ENCODE measurements around the gene TRPT1.

Gene TRPT1

DNA sequence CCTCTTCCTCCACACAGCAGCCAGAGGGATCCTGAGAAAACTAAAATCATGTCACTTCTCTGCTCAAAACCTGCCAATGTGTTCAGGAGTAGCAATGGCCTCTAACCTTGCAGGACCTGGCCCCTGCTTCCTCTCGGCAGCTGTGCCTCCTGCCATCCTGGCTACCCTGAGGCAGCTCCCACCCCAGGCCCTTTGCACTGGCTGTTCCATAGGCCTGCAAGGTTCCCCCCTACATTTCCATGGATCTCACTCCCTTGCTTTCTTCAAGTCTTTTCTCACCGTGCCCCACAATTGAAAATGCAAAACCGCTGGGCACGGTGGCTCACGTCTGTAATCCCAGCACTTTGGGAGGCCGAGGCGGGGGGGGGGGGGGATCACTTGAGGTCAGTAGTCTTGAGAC lies 42.1 kb downstream of the TRPT1 start:
- DNase-seq (ENCODE audit: low read depth in 2 of 2) = no peak
- TF ChIP-seq, protein P1, sequence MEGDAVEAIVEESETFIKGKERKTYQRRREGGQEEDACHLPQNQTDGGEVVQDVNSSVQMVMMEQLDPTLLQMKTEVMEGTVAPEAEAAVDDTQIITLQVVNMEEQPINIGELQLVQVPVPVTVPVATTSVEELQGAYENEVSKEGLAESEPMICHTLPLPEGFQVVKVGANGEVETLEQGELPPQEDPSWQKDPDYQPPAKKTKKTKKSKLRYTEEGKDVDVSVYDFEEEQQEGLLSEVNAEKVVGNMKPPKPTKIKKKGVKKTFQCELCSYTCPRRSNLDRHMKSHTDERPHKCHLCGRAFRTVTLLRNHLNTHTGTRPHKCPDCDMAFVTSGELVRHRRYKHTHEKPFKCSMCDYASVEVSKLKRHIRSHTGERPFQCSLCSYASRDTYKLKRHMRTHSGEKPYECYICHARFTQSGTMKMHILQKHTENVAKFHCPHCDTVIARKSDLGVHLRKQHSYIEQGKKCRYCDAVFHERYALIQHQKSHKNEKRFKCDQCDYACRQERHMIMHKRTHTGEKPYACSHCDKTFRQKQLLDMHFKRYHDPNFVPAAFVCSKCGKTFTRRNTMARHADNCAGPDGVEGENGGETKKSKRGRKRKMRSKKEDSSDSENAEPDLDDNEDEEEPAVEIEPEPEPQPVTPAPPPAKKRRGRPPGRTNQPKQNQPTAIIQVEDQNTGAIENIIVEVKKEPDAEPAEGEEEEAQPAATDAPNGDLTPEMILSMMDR (IDR thresholded peaks at IDR 0.05; ENCODE audit: low read depth, low read length) = no peak
- no peak overlapping the region for H3K4me3 ChIP-seq (replicated peaks in 1 of 2; ENCODE audit: low read depth in 2 of 2, low read length in 2 of 2)

DNA sequence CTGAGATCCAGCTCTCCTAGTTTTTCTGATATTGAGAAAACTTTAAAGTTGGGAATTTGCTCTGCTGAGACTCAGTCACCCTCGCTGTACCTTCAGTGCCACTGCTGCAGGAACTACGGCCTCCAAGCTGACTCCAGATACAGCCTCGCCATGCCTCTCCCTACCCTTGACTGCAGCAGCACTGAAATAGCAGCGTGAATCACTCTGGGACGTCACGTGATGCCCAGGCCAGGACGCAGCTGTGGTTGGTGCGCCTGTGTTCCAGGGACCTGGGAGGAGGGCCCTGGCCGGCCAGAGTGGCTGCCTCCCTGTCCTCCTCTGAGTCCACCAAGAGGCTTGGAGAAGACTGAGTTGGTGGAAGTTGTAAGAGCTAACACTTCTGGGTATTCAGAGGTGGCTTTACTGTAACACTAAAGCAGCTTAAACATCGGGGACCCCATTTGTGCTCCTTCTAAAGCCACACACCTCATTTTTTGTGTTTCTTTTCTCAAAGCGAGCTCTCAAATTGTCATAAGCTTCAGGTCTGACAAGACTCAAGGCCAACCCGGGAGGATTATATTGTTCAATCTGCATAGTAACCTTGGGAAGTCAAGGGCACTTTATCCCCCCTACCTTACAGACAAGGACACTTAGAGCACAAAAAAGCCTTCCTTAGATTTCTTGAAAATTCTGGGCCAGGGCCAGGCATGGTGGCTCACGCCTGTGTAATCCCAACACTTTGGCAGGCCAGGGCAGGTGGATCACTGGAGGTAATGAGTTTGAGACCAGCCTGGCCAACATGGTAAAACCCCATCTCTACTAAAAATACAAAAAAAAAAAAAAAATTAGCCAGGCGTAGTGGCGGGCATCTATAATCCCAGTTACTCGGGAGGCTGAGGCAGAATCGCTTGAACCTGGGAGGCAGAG lies 44.2 kb downstream of the TRPT1 start:
- H3K4me3 ChIP-seq (replicated peaks in 1 of 2; ENCODE audit: low read depth in 2 of 2, low read length in 2 of 2) = peak overlapping the region in 1 of 2 donors; percentile 2
- peak; percentile 93 for DNase-seq (ENCODE audit: low read depth in 2 of 2)
- TF ChIP-seq, protein P1 (IDR thresholded peaks at IDR 0.05; ENCODE audit: low read depth, low read length) = no peak

DNA sequence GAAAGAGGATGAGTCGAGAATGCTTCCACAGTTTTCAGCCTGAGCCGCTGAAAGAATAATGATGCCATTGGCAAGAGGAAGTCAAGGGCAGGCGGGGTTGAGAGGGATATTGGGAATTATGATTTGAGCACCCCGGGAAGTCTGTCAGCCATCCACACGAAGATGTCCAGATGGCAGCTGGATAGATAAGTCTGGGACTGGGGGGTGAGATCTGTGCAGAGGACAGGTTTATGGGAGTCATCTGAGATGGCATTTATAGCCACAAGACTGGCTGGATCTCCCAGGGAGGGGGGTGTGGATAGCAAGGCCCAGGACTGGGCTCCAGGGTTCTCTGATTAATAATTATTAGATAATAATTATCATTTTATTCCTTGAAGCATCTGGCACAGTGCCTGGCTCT lies 45.1 kb downstream of the TRPT1 start:
- no peak for DNase-seq (ENCODE audit: low read depth in 2 of 2)
- TF ChIP-seq, protein P1 (IDR thresholded peaks at IDR 0.05; ENCODE audit: low read depth, low read length) = no peak
- H3K4me3 ChIP-seq (replicated peaks in 1 of 2; ENCODE audit: low read depth in 2 of 2, low read length in 2 of 2) = no peak overlapping the region

DNA sequence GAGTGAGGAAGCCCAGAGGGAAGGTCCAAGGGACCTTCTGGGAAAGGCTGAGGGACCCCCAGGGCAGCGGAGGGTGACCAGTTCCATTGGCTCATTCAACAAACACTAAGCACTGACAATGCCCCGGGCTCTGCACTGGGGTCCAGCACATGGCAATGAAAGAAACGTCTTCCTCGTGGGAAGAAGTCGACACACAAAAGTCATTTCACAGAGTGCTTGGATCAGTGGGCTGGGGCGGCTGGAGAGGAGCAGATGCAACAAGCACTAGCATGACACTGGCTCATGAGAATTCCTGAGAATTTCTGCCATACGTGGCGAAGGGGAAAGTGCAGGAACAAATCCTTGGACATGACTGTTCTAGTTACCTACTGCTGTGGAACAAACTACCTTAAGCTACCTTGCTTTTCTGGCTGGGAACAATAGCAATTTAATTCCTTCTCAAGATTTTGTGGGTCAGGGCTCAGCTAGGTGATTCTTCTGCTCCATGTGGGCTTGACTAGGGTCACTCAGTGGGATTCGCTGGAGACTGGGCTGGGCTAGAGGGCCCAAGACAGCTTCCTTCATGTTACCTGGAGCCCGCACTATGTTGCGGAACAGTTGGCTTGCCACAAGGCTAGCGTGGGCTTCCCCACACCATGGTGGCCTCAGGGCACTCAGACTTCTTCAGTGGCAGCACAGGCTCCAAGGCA lies 46.9 kb downstream of the TRPT1 start:
- TF ChIP-seq, protein P1 (IDR thresholded peaks at IDR 0.05; ENCODE audit: low read depth, low read length) = no peak
- no peak overlapping the region for H3K4me3 ChIP-seq (replicated peaks in 1 of 2; ENCODE audit: low read depth in 2 of 2, low read length in 2 of 2)

DNA sequence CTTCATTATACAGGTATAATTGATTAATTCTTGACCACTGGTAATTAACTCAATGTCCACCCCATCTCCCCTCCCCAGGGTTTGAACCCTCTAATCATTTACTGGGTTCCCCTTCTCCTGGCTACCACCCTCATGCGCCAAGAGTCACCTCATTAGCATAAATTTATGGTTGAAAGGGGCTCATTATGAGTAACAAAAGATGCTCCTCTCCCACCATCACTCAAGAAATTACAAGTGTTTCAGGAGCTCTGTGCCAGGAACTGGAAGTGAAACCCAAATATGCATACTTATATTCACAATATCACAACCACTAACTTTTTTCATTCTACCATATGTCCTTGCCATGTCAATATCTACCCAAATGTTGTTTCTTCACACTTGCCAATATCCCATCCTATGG lies 47.8 kb downstream of the TRPT1 start:
- no peak for DNase-seq (ENCODE audit: low read depth in 2 of 2)
- no peak overlapping the region for H3K4me3 ChIP-seq (replicated peaks in 1 of 2; ENCODE audit: low read depth in 2 of 2, low read length in 2 of 2)
- TF ChIP-seq, protein P1 (IDR thresholded peaks at IDR 0.05; ENCODE audit: low read depth, low read length) = no peak

More for the DNA sequence above, 46.9 kb downstream of the TRPT1 start:
- DNase-seq (ENCODE audit: low read depth in 2 of 2) = no peak

DNA sequence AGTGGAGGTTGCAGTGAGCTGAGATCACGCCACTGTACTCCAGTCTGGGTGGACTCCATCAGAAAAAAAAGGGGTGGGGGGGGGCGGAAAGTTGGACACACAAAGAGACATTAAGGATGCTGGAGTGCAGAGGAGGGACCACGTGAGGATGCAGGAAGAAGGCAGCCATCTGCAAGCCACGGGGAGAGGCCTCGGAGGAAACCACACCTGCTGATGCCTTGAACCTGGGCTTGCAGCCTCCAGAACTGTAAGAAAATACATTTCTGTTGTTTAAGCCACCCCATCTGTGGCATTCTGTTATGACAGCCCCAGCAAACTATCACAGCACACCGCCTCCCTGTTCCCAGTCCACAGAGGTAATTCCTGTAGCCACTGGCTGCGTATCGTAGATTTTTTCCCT lies 49.2 kb downstream of the TRPT1 start:
- TF ChIP-seq, protein P1 (IDR thresholded peaks at IDR 0.05; ENCODE audit: low read depth, low read length) = no peak
- DNase-seq (ENCODE audit: low read depth in 2 of 2) = no peak
- no peak overlapping the region for H3K4me3 ChIP-seq (replicated peaks in 1 of 2; ENCODE audit: low read depth in 2 of 2, low read length in 2 of 2)
